ENCODE data around the gene TMEM82. TPM values are rescaled to one million over a fixed set of nuclear protein-coding genes. Genes with fewer than 3 reads are reported as not detected.

The TMEM82 gene
- total RNA-seq, 1 experiment from 2014 or later: not detected

- intact Hi-C loops (cut with micrococcal nuclease; ENCODE audit: unreplicated experiment): no loop called here
- no TSS peak for BruUV-seq (replicated peaks)
These were observed 6.5 kb downstream of the TMEM82 start for GRCh38 chr1:15748690-15749398.

GRCh38 chr1:15749399-15750291 is 7.3 kb downstream of the TMEM82 start:
- no TSS peak for BruUV-seq (replicated peaks)

More at GRCh38 chr1:15748690-15749398, 6.5 kb downstream of the TMEM82 start:
- Histone ChIP-seq H3K27me3 (replicated peaks; ENCODE audit: insufficient read depth, low read depth, low read length, poor library complexity) (no peaks in the 10 kb centered on the region), H3K4me1 (ENCODE audit: insufficient read depth, low read length, poor library complexity, severe bottlenecking) (peaks cover 3% of the 10 kb centered on the region), H3K36me3 (ENCODE audit: insufficient read depth, low read length, poor library complexity, severe bottlenecking) (no peaks in the 10 kb centered on the region), H3K9me3 (ENCODE audit: low read depth, low read length, poor library complexity, severe bottlenecking) (no peaks in the 10 kb centered on the region), H3K4me3 (ENCODE audit: low read depth, low read length, poor library complexity, severe bottlenecking) (no peak overlapping the region), H3K27ac (ENCODE audit: low read depth, low read length, poor library complexity, severe bottlenecking) (no peak overlapping the region)
- POLR2A ChIA-PET (ENCODE audit: low non-redundant PET): no interaction called here
- CTCF ChIA-PET: no interaction called here
- DNase-seq (ENCODE audit: low spot score): no peak
- TF ChIP-seq EZH2 (IDR thresholded peaks at IDR 0.05; ENCODE audit: borderline replicate concordance, low read depth, low read length, poor library complexity, severe bottlenecking) (no peak), CTCF (conservative IDR thresholded peaks at IDR 0.05; ENCODE audit: low read depth, low read length) (no peak)

GRCh38 chr1:15750924-15751323 is 8.6 kb downstream of the TMEM82 start:
- Histone ChIP-seq H3K4me3 (ENCODE audit: low read depth, low read length, poor library complexity, severe bottlenecking) (no peak overlapping the region), H3K36me3 (ENCODE audit: insufficient read depth, low read length, poor library complexity, severe bottlenecking) (no peaks in the 10 kb centered on the region), H3K27ac (ENCODE audit: low read depth, low read length, poor library complexity, severe bottlenecking) (no peak overlapping the region), H3K9me3 (ENCODE audit: low read depth, low read length, poor library complexity, severe bottlenecking) (no peaks in the 10 kb centered on the region), H3K27me3 (replicated peaks; ENCODE audit: insufficient read depth, low read depth, low read length, poor library complexity) (no peaks in the 10 kb centered on the region), H3K4me1 (ENCODE audit: insufficient read depth, low read length, poor library complexity, severe bottlenecking) (peaks cover 3% of the 10 kb centered on the region)
- no peak for TF ChIP-seq EZH2 (IDR thresholded peaks at IDR 0.05; ENCODE audit: borderline replicate concordance, low read depth, low read length, poor library complexity, severe bottlenecking)
- no peak for TF ChIP-seq CTCF (conservative IDR thresholded peaks at IDR 0.05; ENCODE audit: low read depth, low read length)
- intact Hi-C loops (cut with micrococcal nuclease; ENCODE audit: unreplicated experiment): no loop called here
- ChIA-PET CTCF (interaction anchor here (0.6 kb wide), 1 partner anchor 157 kb away, joined by 3 read pairs; no protein-coding TSS in a partner anchor), POLR2A (ENCODE audit: low non-redundant PET) (no interaction called here)
- no TSS peak for BruUV-seq (replicated peaks)
- DNase-seq (ENCODE audit: low spot score): no peak

More at GRCh38 chr1:15749399-15750291, 7.3 kb downstream of the TMEM82 start:
- Histone ChIP-seq H3K4me1 (ENCODE audit: insufficient read depth, low read length, poor library complexity, severe bottlenecking) (peaks cover 3% of the 10 kb centered on the region), H3K36me3 (ENCODE audit: insufficient read depth, low read length, poor library complexity, severe bottlenecking) (no peaks in the 10 kb centered on the region), H3K4me3 (ENCODE audit: low read depth, low read length, poor library complexity, severe bottlenecking) (no peak overlapping the region), H3K27me3 (replicated peaks; ENCODE audit: insufficient read depth, low read depth, low read length, poor library complexity) (no peaks in the 10 kb centered on the region), H3K27ac (ENCODE audit: low read depth, low read length, poor library complexity, severe bottlenecking) (no peak overlapping the region), H3K9me3 (ENCODE audit: low read depth, low read length, poor library complexity, severe bottlenecking) (no peaks in the 10 kb centered on the region)
- ChIA-PET POLR2A (ENCODE audit: low non-redundant PET) (no interaction called here), CTCF (no interaction called here)
- TF ChIP-seq EZH2 (IDR thresholded peaks at IDR 0.05; ENCODE audit: borderline replicate concordance, low read depth, low read length, poor library complexity, severe bottlenecking): no peak
- no peak for DNase-seq (ENCODE audit: low spot score)
- intact Hi-C loops (cut with micrococcal nuclease; ENCODE audit: unreplicated experiment): no loop called here

Measured in A673 (cell line).